ENCODE results near the gene SLC38A9. TPM values are rescaled to one million over a fixed set of nuclear protein-coding genes. Genes with fewer than 3 reads are reported as not detected.

SLC38A9 gene
- polyA plus RNA-seq, 1 donor (not counting 4 experiments of a cell fraction or from before 2014, with no cell fraction given), result 43.3 TPM

DNA sequence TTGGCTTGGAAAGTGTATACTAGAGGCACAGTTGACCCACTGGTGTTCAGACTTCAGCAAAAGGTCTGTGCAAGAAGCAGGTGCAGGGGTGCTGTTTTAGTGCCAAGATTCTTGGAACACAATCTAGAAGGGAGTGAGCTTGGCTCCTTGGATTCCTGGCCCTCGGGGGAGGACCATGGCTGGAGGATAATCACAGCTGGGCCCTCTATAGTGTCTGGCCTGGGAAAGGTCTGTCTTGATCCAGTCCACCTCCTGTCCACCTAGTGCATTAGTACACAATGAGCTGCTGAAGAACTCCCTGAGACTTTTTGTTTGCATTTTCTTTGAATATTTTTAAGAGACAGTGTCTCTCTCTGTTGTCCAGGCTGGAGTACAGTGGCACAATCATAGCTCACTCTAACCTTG, 126.9 kb downstream of the SLC38A9 start:
- no peak for DNase-seq (ENCODE audit: low read depth, low spot score)
- no peak overlapping the region for H3K4me2 ChIP-seq (ENCODE audit: control insufficient read depth, extremely low read depth, insufficient read depth, low read depth, low read length)
- H3K79me2 ChIP-seq (ENCODE audit: control insufficient read depth, insufficient read depth, low read length), result no peaks in the 10 kb centered on the region
- dilution Hi-C loops (cut with MboI; ENCODE audit: extremely low pct_ligation_motif_present, low sequenced_read_pairs), result no loop called here
- H3K27ac ChIP-seq (ENCODE audit: control insufficient read depth, insufficient read depth, low read length), result no peak overlapping the region
- no peaks in the 10 kb centered on the region for H4K20me1 ChIP-seq (ENCODE audit: control insufficient read depth, extremely low read depth, insufficient read depth, low read length)
- no peaks in the 10 kb centered on the region for H3K4me1 ChIP-seq (ENCODE audit: control insufficient read depth, extremely low read depth, insufficient read depth, low read length)
- TF ChIP-seq, protein P1, sequence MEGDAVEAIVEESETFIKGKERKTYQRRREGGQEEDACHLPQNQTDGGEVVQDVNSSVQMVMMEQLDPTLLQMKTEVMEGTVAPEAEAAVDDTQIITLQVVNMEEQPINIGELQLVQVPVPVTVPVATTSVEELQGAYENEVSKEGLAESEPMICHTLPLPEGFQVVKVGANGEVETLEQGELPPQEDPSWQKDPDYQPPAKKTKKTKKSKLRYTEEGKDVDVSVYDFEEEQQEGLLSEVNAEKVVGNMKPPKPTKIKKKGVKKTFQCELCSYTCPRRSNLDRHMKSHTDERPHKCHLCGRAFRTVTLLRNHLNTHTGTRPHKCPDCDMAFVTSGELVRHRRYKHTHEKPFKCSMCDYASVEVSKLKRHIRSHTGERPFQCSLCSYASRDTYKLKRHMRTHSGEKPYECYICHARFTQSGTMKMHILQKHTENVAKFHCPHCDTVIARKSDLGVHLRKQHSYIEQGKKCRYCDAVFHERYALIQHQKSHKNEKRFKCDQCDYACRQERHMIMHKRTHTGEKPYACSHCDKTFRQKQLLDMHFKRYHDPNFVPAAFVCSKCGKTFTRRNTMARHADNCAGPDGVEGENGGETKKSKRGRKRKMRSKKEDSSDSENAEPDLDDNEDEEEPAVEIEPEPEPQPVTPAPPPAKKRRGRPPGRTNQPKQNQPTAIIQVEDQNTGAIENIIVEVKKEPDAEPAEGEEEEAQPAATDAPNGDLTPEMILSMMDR (optimal IDR thresholded peaks at IDR 0.05 in 1 of 3, IDR thresholded peaks at IDR 0.05 in 1 of 3, conservative IDR thresholded peaks at IDR 0.05 in 1 of 3; ENCODE audit: extremely low read depth in 1 of 3, insufficient read depth in 2 of 3, low read length in 3 of 3), result no peak
- no peak for TF ChIP-seq EZH2 (IDR thresholded peaks at IDR 0.05; ENCODE audit: low read length)
- no peak for FAIRE-seq
- H3K27me3 ChIP-seq (ENCODE audit: control insufficient read depth, extremely low read depth, insufficient read depth, low read length), result no peaks in the 10 kb centered on the region
- H3K4me3 ChIP-seq (ENCODE audit: control insufficient read depth in 2 of 3, extremely low read depth in 1 of 3, insufficient read depth in 2 of 3, low read depth in 1 of 3, low read length in 3 of 3), result no peak overlapping the region
- H3K9me1 ChIP-seq (ENCODE audit: control insufficient read depth, extremely low read depth, insufficient read depth, low read length), result no peaks in the 10 kb centered on the region
- H2AFZ ChIP-seq (ENCODE audit: control insufficient read depth, low read length), result no peak overlapping the region
- no peak overlapping the region for H3K9ac ChIP-seq (ENCODE audit: control insufficient read depth, extremely low read depth, insufficient read depth, low read length)
- H3K36me3 ChIP-seq (ENCODE audit: control insufficient read depth in 2 of 2, extremely low read depth in 1 of 2, insufficient read depth in 2 of 2, low read length in 2 of 2), result no peaks in the 10 kb centered on the region
- H3K9me3 ChIP-seq (ENCODE audit: control insufficient read depth, low read depth, low read length), result no peaks in the 10 kb centered on the region

DNA sequence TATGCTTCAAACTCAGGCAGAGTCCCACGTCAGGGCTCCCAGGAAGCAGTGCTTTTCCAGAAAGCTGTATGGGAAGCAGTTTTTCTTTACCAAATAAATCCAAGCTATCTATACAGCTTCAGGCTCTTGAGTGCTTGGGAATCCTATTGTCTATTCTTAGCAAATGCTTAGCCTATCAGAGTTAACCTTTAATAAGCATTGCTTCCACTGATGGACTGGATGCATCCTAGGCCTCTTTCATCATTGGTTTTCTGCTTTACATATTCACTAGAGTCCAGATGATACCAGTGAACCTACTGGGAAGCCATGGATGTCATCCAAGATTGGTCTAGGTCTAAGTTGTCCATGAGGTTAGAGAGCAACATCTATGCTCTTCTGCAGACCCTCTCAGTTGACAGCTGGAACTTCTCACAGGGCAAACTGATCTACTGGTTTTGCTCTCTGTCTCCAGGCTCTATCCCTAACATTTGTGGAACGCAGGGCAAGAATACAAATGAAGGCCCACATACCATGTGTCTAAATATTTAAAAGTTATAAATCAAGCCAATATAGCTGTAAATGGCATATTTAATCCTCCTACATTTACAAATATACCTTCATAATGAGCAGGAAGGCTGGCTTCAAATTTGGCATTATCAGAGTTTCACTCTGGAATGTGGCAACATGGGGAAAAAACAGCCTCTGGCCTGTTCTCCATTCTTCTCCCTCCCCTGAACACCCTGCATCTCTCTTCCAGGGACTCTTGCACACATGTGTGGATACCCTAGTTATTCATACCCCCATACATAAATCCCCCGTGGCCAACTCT, 127.5 kb downstream of the SLC38A9 start:
- H3K4me2 ChIP-seq (ENCODE audit: control insufficient read depth, extremely low read depth, insufficient read depth, low read depth, low read length), result no peak overlapping the region
- no peaks in the 10 kb centered on the region for H4K20me1 ChIP-seq (ENCODE audit: control insufficient read depth, extremely low read depth, insufficient read depth, low read length)
- no peak overlapping the region for H2AFZ ChIP-seq (ENCODE audit: control insufficient read depth, low read length)
- H3K9me3 ChIP-seq (ENCODE audit: control insufficient read depth, low read depth, low read length), result no peaks in the 10 kb centered on the region
- no peaks in the 10 kb centered on the region for H3K36me3 ChIP-seq (ENCODE audit: control insufficient read depth in 2 of 2, extremely low read depth in 1 of 2, insufficient read depth in 2 of 2, low read length in 2 of 2)
- DNase-seq (ENCODE audit: low read depth, low spot score) (no peak), FAIRE-seq (no peak)
- H3K4me3 ChIP-seq (ENCODE audit: control insufficient read depth in 2 of 3, extremely low read depth in 1 of 3, insufficient read depth in 2 of 3, low read depth in 1 of 3, low read length in 3 of 3), result no peak overlapping the region
- TF ChIP-seq EZH2 (IDR thresholded peaks at IDR 0.05; ENCODE audit: low read length), result no peak
- TF ChIP-seq, protein P1 (optimal IDR thresholded peaks at IDR 0.05 in 1 of 3, IDR thresholded peaks at IDR 0.05 in 1 of 3, conservative IDR thresholded peaks at IDR 0.05 in 1 of 3; ENCODE audit: extremely low read depth in 1 of 3, insufficient read depth in 2 of 3, low read length in 3 of 3), result no peak
- H3K4me1 ChIP-seq (ENCODE audit: control insufficient read depth, extremely low read depth, insufficient read depth, low read length), result no peaks in the 10 kb centered on the region
- no peak overlapping the region for H3K27ac ChIP-seq (ENCODE audit: control insufficient read depth, insufficient read depth, low read length)
- no peak overlapping the region for H3K9ac ChIP-seq (ENCODE audit: control insufficient read depth, extremely low read depth, insufficient read depth, low read length)
- dilution Hi-C loops (cut with MboI; ENCODE audit: extremely low pct_ligation_motif_present, low sequenced_read_pairs), result no loop called here
- no peaks in the 10 kb centered on the region for H3K79me2 ChIP-seq (ENCODE audit: control insufficient read depth, insufficient read depth, low read length)
- H3K27me3 ChIP-seq (ENCODE audit: control insufficient read depth, extremely low read depth, insufficient read depth, low read length), result no peaks in the 10 kb centered on the region
- no peaks in the 10 kb centered on the region for H3K9me1 ChIP-seq (ENCODE audit: control insufficient read depth, extremely low read depth, insufficient read depth, low read length)

Data from keratinocyte (primary cell).